Mononuclear cell (primary cell): Measurements from ENCODE around the gene LINGO3. TPM values are rescaled to one million over a fixed set of nuclear protein-coding genes. Genes with fewer than 3 reads are reported as not detected.
A peak's percentile ranks its signal among the peaks of the same experiment; 100 is the strongest.

Experiments
- H3K27me3 ChIP-seq: 2 replicates; pipeline ENCODE4 v1.6.0; 2011; ENCODE audit warnings: low read length, control low read depth; ENCODE audit not compliant: insufficient read depth
- H3K4me1 ChIP-seq: 2 replicates; pipeline ENCODE4 v1.5.1; 2011; ENCODE audit warnings: mild to moderate bottlenecking, low read length, control low read depth; ENCODE audit not compliant: insufficient read depth
- H3K4me3 ChIP-seq: 2 replicates; pipeline ENCODE4 v1.5.1; 2011; ENCODE audit warnings: mild to moderate bottlenecking, low read length, moderate library complexity
- H3K9me3 ChIP-seq: 2 replicates; pipeline ENCODE4 v1.5.1; 2011; ENCODE audit warnings: low read depth, mild to moderate bottlenecking, control low read depth, low read length
- total RNA-seq: library from RNA; depleted of rRNA; stranded (reverse); fragments of >200 nt; gene quantifications from one replicate; pipeline ENCODE4 v1.2.3, GENCODE V29; 2012

Gene LINGO3
- total RNA-seq, 1 donor = 0.52 TPM

- Histone ChIP-seq H3K9me3 (no peaks in the 10 kb centered on the region), H3K27me3 (no peaks in the 10 kb centered on the region), H3K4me1 (peaks cover 46% of the 10 kb centered on the region), H3K4me3 (no peak overlapping the region)
Observed at GRCh38 chr19:2333807-2334211, 25.9 kb upstream of the LINGO3 start.

- H3K4me1 ChIP-seq = peaks cover 48% of the 10 kb centered on the region
- H3K27me3 ChIP-seq = no peaks in the 10 kb centered on the region
- H3K4me3 ChIP-seq = no peak overlapping the region
- no peaks in the 10 kb centered on the region for H3K9me3 ChIP-seq
Observed at GRCh38 chr19:2333027-2333806, 25.3 kb upstream of the LINGO3 start.

GRCh38 chr19:2332341-2333026 lies 24.5 kb upstream of the LINGO3 start:
- Histone ChIP-seq H3K9me3 (no peaks in the 10 kb centered on the region), H3K27me3 (no peaks in the 10 kb centered on the region), H3K4me1 (peaks cover 54% of the 10 kb centered on the region), H3K4me3 (no peak overlapping the region)

GRCh38 chr19:2331601-2332246 lies 23.8 kb upstream of the LINGO3 start:
- Histone ChIP-seq H3K27me3 (no peaks in the 10 kb centered on the region), H3K4me3 (no peak overlapping the region), H3K9me3 (no peaks in the 10 kb centered on the region), H3K4me1 (peaks cover 61% of the 10 kb centered on the region)

- no peaks in the 10 kb centered on the region for H3K27me3 ChIP-seq
- H3K4me3 ChIP-seq = no peak overlapping the region
- peaks cover 71% of the 10 kb centered on the region for H3K4me1 ChIP-seq
- H3K9me3 ChIP-seq = no peaks in the 10 kb centered on the region
Observed at GRCh38 chr19:2330632-2331284, 22.8 kb upstream of the LINGO3 start.

GRCh38 chr19:2330255-2330631 lies 22.3 kb upstream of the LINGO3 start:
- Histone ChIP-seq H3K27me3 (no peaks in the 10 kb centered on the region), H3K4me1 (peaks cover 76% of the 10 kb centered on the region), H3K4me3 (no peak overlapping the region), H3K9me3 (no peaks in the 10 kb centered on the region)

GRCh38 chr19:2329501-2329916 lies 21.6 kb upstream of the LINGO3 start:
- Histone ChIP-seq H3K9me3 (no peaks in the 10 kb centered on the region), H3K4me3 (no peak overlapping the region), H3K27me3 (no peaks in the 10 kb centered on the region), H3K4me1 (peaks cover 84% of the 10 kb centered on the region)

- Histone ChIP-seq H3K4me3 (peak overlapping the region; percentile 90), H3K9me3 (no peaks in the 10 kb centered on the region), H3K4me1 (peaks cover 87% of the 10 kb centered on the region), H3K27me3 (no peaks in the 10 kb centered on the region)
Observed at GRCh38 chr19:2329149-2329478, 21.2 kb upstream of the LINGO3 start.

- Histone ChIP-seq H3K4me1 (peaks cover 82% of the 10 kb centered on the region), H3K27me3 (no peaks in the 10 kb centered on the region), H3K4me3 (peak within 1 kb of the TSS; percentile 90), H3K9me3 (no peaks in the 10 kb centered on the region)
Observed at GRCh38 chr19:2328401-2329148, 20.6 kb upstream of the LINGO3 start, which contains the start of the genes LSM7 and SPPL2B. Gene LSM7 (minus strand): TSS chr19:2328586. CDS start chr19:2328566, 20 bp downstream. Gene SPPL2B (plus strand): TSS chr19:2328684. CDS start chr19:2328710, 26 bp downstream.

GRCh38 chr19:2327773-2328400 lies 19.9 kb upstream of the LINGO3 start:
- Histone ChIP-seq H3K4me3 (peak overlapping the region; percentile 90), H3K9me3 (no peaks in the 10 kb centered on the region), H3K27me3 (no peaks in the 10 kb centered on the region), H3K4me1 (peaks cover 77% of the 10 kb centered on the region)

- Histone ChIP-seq H3K27me3 (no peaks in the 10 kb centered on the region), H3K4me3 (no peak overlapping the region), H3K9me3 (no peaks in the 10 kb centered on the region), H3K4me1 (peaks cover 68% of the 10 kb centered on the region)
Observed at GRCh38 chr19:2326699-2327360, 18.9 kb upstream of the LINGO3 start.

- Histone ChIP-seq H3K4me3 (no peak overlapping the region), H3K27me3 (no peaks in the 10 kb centered on the region), H3K9me3 (no peaks in the 10 kb centered on the region), H3K4me1 (peaks cover 55% of the 10 kb centered on the region)
Observed at GRCh38 chr19:2325281-2326046, 17.5 kb upstream of the LINGO3 start.
